ENCODE results near the gene PCBP2. TPM values are rescaled to one million over a fixed set of nuclear protein-coding genes. Genes with fewer than 3 reads are reported as not detected.

The PCBP2 gene
- total RNA-seq, 1 experiment from 2014 or later = 981 TPM

DNA sequence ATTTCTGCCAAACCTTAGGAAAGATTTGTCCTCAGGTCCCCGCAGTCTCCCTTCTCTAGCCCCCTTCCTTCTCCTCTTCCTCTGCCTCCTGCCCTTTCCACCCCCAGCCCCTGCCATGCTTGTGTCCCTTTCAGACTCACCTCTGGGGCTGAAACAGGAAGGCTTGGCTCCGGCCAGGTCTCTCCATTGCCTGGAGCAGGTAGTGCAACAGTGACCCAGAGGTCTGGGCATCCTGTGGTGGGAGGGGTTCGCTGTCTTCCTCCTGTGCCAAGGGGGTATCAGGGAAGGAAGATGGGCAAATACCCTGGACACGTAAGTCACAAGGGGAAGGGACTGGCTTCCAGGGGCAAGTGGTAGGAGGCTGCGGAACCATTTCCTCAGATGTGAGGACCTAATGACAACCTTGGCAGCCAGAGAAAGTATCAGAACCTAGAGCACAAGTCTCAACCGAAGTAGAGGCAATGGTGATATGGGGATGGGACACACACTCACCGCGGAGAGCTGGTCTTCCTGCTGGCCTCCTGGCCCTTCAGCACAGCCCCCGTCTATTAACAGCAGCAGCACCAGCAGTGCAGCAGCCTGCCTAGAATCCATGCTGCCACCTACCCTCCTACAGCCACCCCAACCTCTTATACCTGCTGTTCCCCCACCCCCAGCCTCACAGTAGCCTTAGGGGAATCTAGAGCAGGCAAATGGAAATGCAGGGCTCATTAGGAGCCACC, 55.1 kb downstream of the PCBP2 start, which contains the start of gene NPFF (continued):
- TF ChIP-seq, protein P1, sequence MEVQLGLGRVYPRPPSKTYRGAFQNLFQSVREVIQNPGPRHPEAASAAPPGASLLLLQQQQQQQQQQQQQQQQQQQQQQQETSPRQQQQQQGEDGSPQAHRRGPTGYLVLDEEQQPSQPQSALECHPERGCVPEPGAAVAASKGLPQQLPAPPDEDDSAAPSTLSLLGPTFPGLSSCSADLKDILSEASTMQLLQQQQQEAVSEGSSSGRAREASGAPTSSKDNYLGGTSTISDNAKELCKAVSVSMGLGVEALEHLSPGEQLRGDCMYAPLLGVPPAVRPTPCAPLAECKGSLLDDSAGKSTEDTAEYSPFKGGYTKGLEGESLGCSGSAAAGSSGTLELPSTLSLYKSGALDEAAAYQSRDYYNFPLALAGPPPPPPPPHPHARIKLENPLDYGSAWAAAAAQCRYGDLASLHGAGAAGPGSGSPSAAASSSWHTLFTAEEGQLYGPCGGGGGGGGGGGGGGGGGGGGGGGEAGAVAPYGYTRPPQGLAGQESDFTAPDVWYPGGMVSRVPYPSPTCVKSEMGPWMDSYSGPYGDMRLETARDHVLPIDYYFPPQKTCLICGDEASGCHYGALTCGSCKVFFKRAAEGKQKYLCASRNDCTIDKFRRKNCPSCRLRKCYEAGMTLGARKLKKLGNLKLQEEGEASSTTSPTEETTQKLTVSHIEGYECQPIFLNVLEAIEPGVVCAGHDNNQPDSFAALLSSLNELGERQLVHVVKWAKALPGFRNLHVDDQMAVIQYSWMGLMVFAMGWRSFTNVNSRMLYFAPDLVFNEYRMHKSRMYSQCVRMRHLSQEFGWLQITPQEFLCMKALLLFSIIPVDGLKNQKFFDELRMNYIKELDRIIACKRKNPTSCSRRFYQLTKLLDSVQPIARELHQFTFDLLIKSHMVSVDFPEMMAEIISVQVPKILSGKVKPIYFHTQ (CRISPR knock-in tag; IDR thresholded peaks at IDR 0.05) = no peak
- TF ChIP-seq PRRX2 (CRISPR knock-in tag; IDR thresholded peaks at IDR 0.05) (no peak), ZNF232 (CRISPR knock-in tag; IDR thresholded peaks at IDR 0.05) (no peak)

DNA sequence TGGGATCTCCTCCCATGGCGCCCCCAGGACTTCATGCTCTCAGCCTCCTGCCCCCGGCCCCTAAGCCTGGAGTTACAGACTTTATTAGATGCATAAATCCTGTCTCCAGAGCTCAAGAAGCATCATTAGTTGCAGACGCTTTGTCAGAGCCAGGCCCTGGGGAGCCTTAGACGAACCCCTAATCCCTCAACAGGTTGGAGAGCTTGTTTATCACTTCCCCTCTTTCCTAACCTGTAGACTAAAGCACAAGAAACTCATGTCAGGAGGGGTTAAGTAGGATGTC, 55.6 kb downstream of the PCBP2 start:
- ChIA-PET POLR2A (no interaction called here), CTCF (interaction anchor here (0.7 to 6.8 kb wide), 8 partner anchors 9 to 236 kb away, joined by 3 to 99 read pairs (median 8); no protein-coding TSS in a partner anchor)
- H3K9me3 Mint-ChIP-seq = no peaks in the 10 kb centered on the region
- H3K4me3 Mint-ChIP-seq = no peak overlapping the region
- H3K36me3 Mint-ChIP-seq = peaks cover 21% of the 10 kb centered on the region
- peaks cover 4% of the 10 kb centered on the region; the same call in 1 of the 2 replicates for H3K4me1 Mint-ChIP-seq
- 0 out of 2 replicates have a peak overlapping the region, but pooled peaks have one; percentile 49 for H3K27ac Mint-ChIP-seq
- ATAC-seq = no peak
- no peaks in the 10 kb centered on the region for H3K27me3 Mint-ChIP-seq (ENCODE audit: low read depth)
- DNase-seq (ENCODE audit: low spot score) = no peak
- no peak for TF ChIP-seq ELF4 (CRISPR knock-in tag; IDR thresholded peaks at IDR 0.05; ENCODE audit: low read depth)
- TF ChIP-seq, protein P2, sequence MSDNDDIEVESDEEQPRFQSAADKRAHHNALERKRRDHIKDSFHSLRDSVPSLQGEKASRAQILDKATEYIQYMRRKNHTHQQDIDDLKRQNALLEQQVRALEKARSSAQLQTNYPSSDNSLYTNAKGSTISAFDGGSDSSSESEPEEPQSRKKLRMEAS (CRISPR knock-in tag; IDR thresholded peaks at IDR 0.05) = no peak
- TF ChIP-seq GTF2I (CRISPR knock-in tag; conservative IDR thresholded peaks at IDR 0.05) = no peak
- TF ChIP-seq, protein P3, sequence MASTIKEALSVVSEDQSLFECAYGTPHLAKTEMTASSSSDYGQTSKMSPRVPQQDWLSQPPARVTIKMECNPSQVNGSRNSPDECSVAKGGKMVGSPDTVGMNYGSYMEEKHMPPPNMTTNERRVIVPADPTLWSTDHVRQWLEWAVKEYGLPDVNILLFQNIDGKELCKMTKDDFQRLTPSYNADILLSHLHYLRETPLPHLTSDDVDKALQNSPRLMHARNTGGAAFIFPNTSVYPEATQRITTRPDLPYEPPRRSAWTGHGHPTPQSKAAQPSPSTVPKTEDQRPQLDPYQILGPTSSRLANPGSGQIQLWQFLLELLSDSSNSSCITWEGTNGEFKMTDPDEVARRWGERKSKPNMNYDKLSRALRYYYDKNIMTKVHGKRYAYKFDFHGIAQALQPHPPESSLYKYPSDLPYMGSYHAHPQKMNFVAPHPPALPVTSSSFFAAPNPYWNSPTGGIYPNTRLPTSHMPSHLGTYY (CRISPR knock-in tag; IDR thresholded peaks at IDR 0.05) = no peak
- no peak for TF ChIP-seq ZNF317 (CRISPR knock-in tag; IDR thresholded peaks at IDR 0.05; ENCODE audit: borderline replicate concordance, low read depth)
- no peak for TF ChIP-seq CBFB (CRISPR knock-in tag; IDR thresholded peaks at IDR 0.05; ENCODE audit: low read depth)
- TF ChIP-seq, protein P4, sequence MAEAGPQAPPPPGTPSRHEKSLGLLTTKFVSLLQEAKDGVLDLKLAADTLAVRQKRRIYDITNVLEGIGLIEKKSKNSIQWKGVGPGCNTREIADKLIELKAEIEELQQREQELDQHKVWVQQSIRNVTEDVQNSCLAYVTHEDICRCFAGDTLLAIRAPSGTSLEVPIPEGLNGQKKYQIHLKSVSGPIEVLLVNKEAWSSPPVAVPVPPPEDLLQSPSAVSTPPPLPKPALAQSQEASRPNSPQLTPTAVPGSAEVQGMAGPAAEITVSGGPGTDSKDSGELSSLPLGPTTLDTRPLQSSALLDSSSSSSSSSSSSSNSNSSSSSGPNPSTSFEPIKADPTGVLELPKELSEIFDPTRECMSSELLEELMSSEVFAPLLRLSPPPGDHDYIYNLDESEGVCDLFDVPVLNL (CRISPR knock-in tag; IDR thresholded peaks at IDR 0.05; ENCODE audit: borderline replicate concordance, low read depth) = no peak
- TF ChIP-seq ESRRA (CRISPR knock-in tag; IDR thresholded peaks at IDR 0.05; ENCODE audit: borderline replicate concordance) = no peak
- no peak for TF ChIP-seq KAT7 (CRISPR knock-in tag; IDR thresholded peaks at IDR 0.05; ENCODE audit: borderline replicate concordance)
- TF ChIP-seq ARID4B (CRISPR knock-in tag; IDR thresholded peaks at IDR 0.05; ENCODE audit: borderline replicate concordance) = no peak
- no peak for TF ChIP-seq OVOL2 (CRISPR knock-in tag; IDR thresholded peaks at IDR 0.05; ENCODE audit: borderline replicate concordance)
- TF ChIP-seq, protein P1 (CRISPR knock-in tag; IDR thresholded peaks at IDR 0.05) = no peak
- TF ChIP-seq, protein P5, sequence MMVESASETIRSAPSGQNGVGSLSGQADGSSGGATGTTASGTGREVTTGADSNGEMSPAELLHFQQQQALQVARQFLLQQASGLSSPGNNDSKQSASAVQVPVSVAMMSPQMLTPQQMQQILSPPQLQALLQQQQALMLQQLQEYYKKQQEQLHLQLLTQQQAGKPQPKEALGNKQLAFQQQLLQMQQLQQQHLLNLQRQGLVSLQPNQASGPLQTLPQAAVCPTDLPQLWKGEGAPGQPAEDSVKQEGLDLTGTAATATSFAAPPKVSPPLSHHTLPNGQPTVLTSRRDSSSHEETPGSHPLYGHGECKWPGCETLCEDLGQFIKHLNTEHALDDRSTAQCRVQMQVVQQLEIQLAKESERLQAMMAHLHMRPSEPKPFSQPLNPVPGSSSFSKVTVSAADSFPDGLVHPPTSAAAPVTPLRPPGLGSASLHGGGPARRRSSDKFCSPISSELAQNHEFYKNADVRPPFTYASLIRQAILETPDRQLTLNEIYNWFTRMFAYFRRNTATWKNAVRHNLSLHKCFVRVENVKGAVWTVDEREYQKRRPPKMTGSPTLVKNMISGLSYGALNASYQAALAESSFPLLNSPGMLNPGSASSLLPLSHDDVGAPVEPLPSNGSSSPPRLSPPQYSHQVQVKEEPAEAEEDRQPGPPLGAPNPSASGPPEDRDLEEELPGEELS (CRISPR knock-in tag; IDR thresholded peaks at IDR 0.05) = no peak
- TF ChIP-seq, protein P6, sequence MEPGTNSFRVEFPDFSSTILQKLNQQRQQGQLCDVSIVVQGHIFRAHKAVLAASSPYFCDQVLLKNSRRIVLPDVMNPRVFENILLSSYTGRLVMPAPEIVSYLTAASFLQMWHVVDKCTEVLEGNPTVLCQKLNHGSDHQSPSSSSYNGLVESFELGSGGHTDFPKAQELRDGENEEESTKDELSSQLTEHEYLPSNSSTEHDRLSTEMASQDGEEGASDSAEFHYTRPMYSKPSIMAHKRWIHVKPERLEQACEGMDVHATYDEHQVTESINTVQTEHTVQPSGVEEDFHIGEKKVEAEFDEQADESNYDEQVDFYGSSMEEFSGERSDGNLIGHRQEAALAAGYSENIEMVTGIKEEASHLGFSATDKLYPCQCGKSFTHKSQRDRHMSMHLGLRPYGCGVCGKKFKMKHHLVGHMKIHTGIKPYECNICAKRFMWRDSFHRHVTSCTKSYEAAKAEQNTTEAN (CRISPR knock-in tag; IDR thresholded peaks at IDR 0.05) = no peak
- no peak for TF ChIP-seq MXD4 (CRISPR knock-in tag; IDR thresholded peaks at IDR 0.05; ENCODE audit: borderline replicate concordance)
- no peak for TF ChIP-seq JAZF1 (CRISPR knock-in tag; IDR thresholded peaks at IDR 0.05)
